Mucosa of stomach (tissue), 1 donor: ENCODE results near the gene PKP4.

ENCODE experiments used
- H3K27me3 ChIP-seq: one replicate; pipeline ENCODE4 v1.7.0; 2013; ENCODE audit warnings: mild to moderate bottlenecking, low read length; ENCODE audit not compliant: control insufficient read depth, insufficient read depth
- H3K36me3 ChIP-seq: one replicate; pipeline ENCODE4 v1.7.0; 2013; ENCODE audit warnings: low read length; ENCODE audit not compliant: control insufficient read depth, insufficient read depth
- H3K4me1 ChIP-seq: one replicate; pipeline ENCODE4 v1.7.0; 2013; ENCODE audit warnings: mild to moderate bottlenecking, low read length; ENCODE audit not compliant: control insufficient read depth, insufficient read depth
- H3K4me3 ChIP-seq: one replicate; pipeline ENCODE4 v1.7.0; 2013; ENCODE audit warnings: low read length
- H3K9ac ChIP-seq: one replicate; pipeline ENCODE4 v1.7.0; 2013; ENCODE audit warnings: mild to moderate bottlenecking, low read length, moderate library complexity
- H3K9me3 ChIP-seq: one replicate; pipeline ENCODE4 v1.7.0; 2013; ENCODE audit warnings: mild to moderate bottlenecking, low read length, moderate library complexity; ENCODE audit not compliant: control insufficient read depth
- donor health status: Pancreatic carcinoma.

The PKP4 gene

GRCh38 chr2:158529379-158530259, 72.9 kb downstream of the PKP4 start:
- Histone ChIP-seq H3K9me3 (no peaks in the 10 kb centered on the region), H3K4me1 (no peaks in the 10 kb centered on the region), H3K4me3 (no peak overlapping the region), H3K27me3 (no peaks in the 10 kb centered on the region), H3K36me3 (no peaks in the 10 kb centered on the region), H3K9ac (no peak overlapping the region)

- H3K9ac ChIP-seq, result no peak overlapping the region
Measured at GRCh38 chr2:158530829-158531228, 74.1 kb downstream of the PKP4 start.

GRCh38 chr2:158533009-158533408, 76.3 kb downstream of the PKP4 start:
- Histone ChIP-seq H3K4me3 (no peak overlapping the region), H3K4me1 (no peaks in the 10 kb centered on the region), H3K36me3 (no peaks in the 10 kb centered on the region), H3K27me3 (no peaks in the 10 kb centered on the region), H3K9me3 (no peaks in the 10 kb centered on the region), H3K9ac (no peak overlapping the region)

More at GRCh38 chr2:158530829-158531228, 74.1 kb downstream of the PKP4 start:
- no peaks in the 10 kb centered on the region for H3K36me3 ChIP-seq
- no peaks in the 10 kb centered on the region for H3K9me3 ChIP-seq
- H3K4me1 ChIP-seq, result no peaks in the 10 kb centered on the region
- H3K27me3 ChIP-seq, result no peaks in the 10 kb centered on the region
- no peak overlapping the region for H3K4me3 ChIP-seq

GRCh38 chr2:158539176-158540005, 82.6 kb downstream of the PKP4 start:
- no peak overlapping the region for H3K4me3 ChIP-seq
- H3K9ac ChIP-seq, result no peak overlapping the region
- H3K27me3 ChIP-seq, result no peaks in the 10 kb centered on the region
- H3K9me3 ChIP-seq, result no peaks in the 10 kb centered on the region
- H3K4me1 ChIP-seq, result peaks cover 13% of the 10 kb centered on the region
- H3K36me3 ChIP-seq, result no peaks in the 10 kb centered on the region

DNA sequence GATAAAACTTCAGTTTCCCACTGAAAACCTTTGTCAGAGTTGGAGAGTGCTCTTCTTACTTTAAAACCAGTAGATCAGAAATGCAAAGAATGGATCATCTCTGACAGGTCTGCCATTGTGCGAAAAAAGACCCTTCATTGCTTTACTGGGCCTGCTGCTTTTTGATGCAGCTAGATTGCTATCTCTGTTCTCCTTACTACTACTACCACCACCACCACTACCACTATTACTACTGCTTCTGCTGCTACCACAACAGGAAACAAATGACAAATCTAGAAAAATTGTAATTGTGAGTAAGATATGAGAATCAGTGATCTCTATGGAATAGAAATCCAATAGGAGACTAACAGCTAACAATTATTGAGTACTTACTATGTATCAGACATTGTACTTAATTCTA, 85.8 kb downstream of the PKP4 start:
- Histone ChIP-seq H3K4me3 (no peak overlapping the region), H3K9ac (no peak overlapping the region), H3K9me3 (no peaks in the 10 kb centered on the region), H3K4me1 (peaks cover 19% of the 10 kb centered on the region), H3K27me3 (no peaks in the 10 kb centered on the region), H3K36me3 (no peaks in the 10 kb centered on the region)

DNA sequence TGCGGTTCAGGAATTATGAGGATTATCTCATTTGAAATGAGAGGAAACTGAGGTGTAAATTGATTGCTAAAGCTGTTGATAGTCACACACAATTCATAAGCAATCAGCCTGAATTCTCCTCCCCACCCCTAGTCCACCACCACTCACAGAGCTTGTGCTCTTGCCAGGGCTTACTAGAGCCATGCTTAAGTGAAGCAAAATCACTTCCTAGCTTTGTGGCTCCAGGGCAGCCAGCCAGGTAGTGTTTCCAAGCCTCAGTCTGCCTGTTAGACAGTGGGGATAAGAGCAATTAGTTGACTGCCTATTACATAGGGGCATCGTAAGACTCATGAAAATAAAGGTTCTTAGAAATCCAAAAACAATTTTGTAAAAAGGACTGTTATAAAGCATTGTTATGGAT, 87.2 kb downstream of the PKP4 start:
- Histone ChIP-seq H3K4me3 (no peak overlapping the region), H3K27me3 (no peaks in the 10 kb centered on the region), H3K36me3 (no peaks in the 10 kb centered on the region), H3K9ac (no peak overlapping the region), H3K4me1 (peaks cover 16% of the 10 kb centered on the region), H3K9me3 (no peaks in the 10 kb centered on the region)

- Histone ChIP-seq H3K9me3 (no peaks in the 10 kb centered on the region), H3K36me3 (no peaks in the 10 kb centered on the region), H3K9ac (no peak overlapping the region), H3K27me3 (no peaks in the 10 kb centered on the region), H3K4me1 (peaks cover 6% of the 10 kb centered on the region), H3K4me3 (no peak overlapping the region)
Measured at GRCh38 chr2:158544998-158545397, 88.2 kb downstream of the PKP4 start.

GRCh38 chr2:158546412-158547144, 89.8 kb downstream of the PKP4 start:
- H3K9me3 ChIP-seq, result no peaks in the 10 kb centered on the region
- no peaks in the 10 kb centered on the region for H3K27me3 ChIP-seq

DNA sequence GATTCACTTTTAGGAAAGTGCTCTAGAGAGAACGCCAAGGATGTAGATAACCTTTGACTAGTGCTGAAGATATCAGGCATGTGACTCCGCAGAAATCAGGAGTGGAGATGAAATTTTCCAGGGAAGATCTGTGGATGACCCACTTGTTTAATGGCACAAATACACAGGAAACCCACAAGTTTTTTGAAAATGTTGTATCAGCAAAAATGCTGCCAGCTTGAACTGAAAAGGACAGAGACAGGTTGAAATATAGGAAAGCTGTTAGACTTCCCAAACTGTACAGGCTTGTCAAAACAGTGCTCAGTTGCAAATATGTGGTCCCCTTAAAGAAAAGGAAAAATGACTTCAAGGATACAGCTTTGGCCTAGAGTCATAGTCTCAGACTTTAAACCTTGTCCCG, 96.5 kb downstream of the PKP4 start:
- Histone ChIP-seq H3K27me3 (no peaks in the 10 kb centered on the region), H3K9me3 (no peaks in the 10 kb centered on the region), H3K36me3 (no peaks in the 10 kb centered on the region), H3K4me1 (no peaks in the 10 kb centered on the region), H3K9ac (no peak overlapping the region), H3K4me3 (no peak overlapping the region)

More at GRCh38 chr2:158546412-158547144, 89.8 kb downstream of the PKP4 start:
- H3K9ac ChIP-seq, result peak overlapping the region; percentile 9
- peaks cover 6% of the 10 kb centered on the region for H3K4me1 ChIP-seq
- H3K36me3 ChIP-seq, result no peaks in the 10 kb centered on the region
- no peak overlapping the region for H3K4me3 ChIP-seq

- H3K27me3 ChIP-seq, result no peaks in the 10 kb centered on the region
- H3K36me3 ChIP-seq, result no peaks in the 10 kb centered on the region
- no peaks in the 10 kb centered on the region for H3K9me3 ChIP-seq
- H3K4me3 ChIP-seq, result no peak overlapping the region
- H3K4me1 ChIP-seq, result no peaks in the 10 kb centered on the region
- H3K9ac ChIP-seq, result no peak overlapping the region
Measured at GRCh38 chr2:158554996-158555395, 98.2 kb downstream of the PKP4 start.

GRCh38 chr2:158556124-158556523, 99.4 kb downstream of the PKP4 start:
- no peak overlapping the region for H3K9ac ChIP-seq
- H3K4me1 ChIP-seq, result no peaks in the 10 kb centered on the region
- H3K27me3 ChIP-seq, result no peaks in the 10 kb centered on the region
- no peaks in the 10 kb centered on the region for H3K36me3 ChIP-seq
- H3K9me3 ChIP-seq, result no peaks in the 10 kb centered on the region
- H3K4me3 ChIP-seq, result no peak overlapping the region
